HG03558 (cell line): ENCODE data around the gene TNNI2.

ENCODE experiments used
- ATAC-seq: cut with Tn5 transposase; IDR thresholded peaks from one replicate; pipeline ENCODE4 v1.9.1; 2021; ENCODE audit warnings: moderate number of reproducible peaks; ENCODE audit not compliant: unreplicated experiment; ENCODE audit errors: extremely low read depth

The TNNI2 gene

DNA sequence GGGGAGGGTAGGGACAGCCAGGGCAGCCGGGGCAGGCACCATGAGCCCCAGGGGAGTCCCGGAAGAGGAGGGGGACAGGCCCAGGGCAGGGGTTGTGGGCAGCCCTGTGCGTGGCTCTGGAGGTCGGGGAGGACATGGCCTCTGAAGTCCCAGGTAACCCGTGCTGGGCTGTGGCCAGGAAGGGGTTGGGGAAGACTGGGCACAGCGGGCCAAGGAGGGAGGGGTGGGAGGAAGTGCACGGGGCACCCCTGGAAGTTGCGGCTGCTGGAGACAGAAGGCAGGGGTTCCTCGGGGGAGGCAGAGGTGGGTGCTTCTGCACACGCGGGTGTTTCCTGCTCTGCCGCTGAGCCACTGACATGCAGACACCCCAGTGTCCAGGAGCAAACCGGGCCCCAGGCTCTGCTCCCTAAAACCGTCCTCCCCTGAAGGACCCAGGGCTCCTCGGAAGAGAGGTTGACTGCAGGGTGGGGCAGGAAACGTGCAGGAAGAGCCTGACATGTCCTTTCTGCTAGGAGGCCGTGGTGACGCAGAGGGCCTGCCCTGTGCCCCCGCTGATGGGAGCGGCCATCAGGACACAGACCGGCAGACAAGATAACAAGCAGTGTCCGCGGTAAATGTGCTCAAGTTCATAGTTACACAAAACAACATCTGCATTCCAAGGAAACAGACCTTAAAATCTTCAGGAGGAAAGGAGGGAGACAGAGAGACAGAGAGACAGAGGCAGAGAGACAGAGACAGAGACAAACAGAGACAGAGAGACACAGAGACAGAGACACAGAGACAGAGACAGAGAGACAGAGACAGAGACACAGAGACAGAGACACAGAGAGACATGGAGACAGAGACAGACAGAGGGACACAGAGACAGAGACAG lies 5.7 kb downstream of the TNNI2 start:
- ATAC-seq: no peak

- no peak for ATAC-seq
Measured at GRCh38 chr11:1845095-1845429, 6.3 kb downstream of the TNNI2 start.

GRCh38 chr11:1845561-1846452 lies 7.0 kb downstream of the TNNI2 start:
- no peak for ATAC-seq

DNA sequence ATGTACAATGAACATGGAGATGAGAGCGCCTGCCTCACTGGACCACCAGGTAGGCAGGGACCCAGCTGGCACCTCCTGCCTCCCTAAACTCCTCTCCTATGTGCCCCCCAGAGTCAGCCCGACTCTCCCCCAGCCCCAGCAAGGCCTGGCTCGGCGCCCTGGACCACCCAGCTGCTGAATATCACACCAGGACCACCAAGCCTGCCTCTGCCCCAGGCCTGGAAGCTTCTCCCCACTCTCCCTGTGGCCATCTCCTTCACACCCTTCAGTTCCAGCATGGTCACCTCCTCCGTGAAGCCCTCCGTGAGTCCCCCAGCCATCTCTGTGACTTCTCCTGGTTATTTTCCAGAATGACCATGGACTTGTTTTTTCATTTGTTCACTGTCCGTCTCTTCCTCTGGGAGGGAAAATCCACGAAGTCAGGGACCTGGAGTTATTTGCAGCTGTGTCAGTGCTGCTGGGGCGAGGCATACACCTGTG lies 7.7 kb downstream of the TNNI2 start:
- ATAC-seq: no peak

GRCh38 chr11:1847006-1847735 lies 8.4 kb downstream of the TNNI2 start:
- no peak for ATAC-seq

DNA sequence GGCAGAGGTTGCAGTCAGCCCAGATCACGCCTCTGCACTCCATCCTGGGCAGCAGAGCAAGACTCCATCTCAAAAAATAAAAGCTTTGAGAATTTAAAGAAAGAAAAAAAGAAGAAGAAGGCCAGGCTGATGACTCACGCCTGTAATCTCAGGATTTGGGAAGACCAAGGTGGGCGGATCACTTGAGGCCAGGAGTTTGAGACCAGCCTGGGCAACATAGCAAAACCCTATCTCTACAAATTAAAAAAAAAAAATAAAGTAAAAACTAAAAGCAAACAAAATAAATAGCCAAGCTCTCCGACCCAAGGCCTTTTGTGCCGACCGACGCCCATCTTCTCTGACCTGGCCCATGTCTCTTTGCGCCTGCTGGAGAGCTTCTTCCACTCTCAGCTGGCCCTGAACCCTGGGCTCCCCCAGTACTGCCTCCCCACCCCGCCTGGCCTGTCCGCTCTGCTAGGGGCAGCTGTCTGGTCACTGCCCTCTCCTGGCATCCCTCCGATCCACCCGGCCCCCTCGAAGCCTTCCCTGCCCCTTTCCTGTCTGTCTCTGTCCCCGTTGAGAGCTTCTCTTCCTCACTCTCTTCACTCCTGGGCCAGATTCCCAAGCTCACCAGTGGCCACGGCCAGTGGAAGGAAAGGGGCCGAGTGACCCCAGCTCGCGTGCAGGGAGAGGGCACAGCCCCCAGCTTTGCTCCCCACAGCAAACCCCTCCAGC lies 9.3 kb downstream of the TNNI2 start:
- no peak for ATAC-seq

- ATAC-seq: no peak
Measured at GRCh38 chr11:1848640-1849430, 10.1 kb downstream of the TNNI2 start.

- ATAC-seq: no peak
Measured at GRCh38 chr11:1851468-1852180, 12.8 kb downstream of the TNNI2 start.

DNA sequence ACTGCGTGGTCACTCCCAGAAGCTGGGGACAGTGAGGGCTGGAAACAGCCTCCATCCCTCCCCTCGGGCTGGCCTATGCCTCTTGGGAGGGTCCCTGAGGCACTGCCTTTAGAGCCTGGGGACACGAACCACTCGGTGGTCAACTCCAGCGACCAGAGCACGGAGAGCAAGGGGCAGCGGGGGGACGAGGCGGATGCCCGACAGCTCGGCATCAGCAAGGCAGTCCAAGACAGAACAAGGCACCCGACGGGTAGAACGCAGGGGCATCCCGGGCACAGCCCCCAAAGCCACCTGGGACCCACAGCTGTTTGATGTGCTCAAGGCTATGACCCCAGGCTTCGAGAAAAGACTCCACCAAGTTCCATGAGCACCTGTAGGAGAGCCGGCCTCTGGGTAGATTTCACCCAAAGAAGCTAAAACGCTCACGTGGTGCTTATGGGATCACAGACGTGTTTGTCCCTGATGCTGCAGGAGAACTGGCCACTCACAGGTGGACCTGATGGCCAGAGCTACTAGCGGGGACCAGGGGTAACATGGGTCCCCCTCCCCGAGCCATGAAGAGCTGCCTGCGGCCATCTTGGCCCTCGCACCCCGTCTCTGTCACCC lies 13.6 kb downstream of the TNNI2 start:
- ATAC-seq: no peak

GRCh38 chr11:1852877-1853276 lies 14.1 kb downstream of the TNNI2 start, which contains the start of gene LSP1:
LSP1 (plus strand) TSS chr11:1853084; CDS start chr11:1853145, 61 bp downstream.
- no peak for ATAC-seq

- ATAC-seq: no peak
Measured at GRCh38 chr11:1853376-1854131, 14.8 kb downstream of the TNNI2 start.

GRCh38 chr11:1854132-1854948 lies 15.6 kb downstream of the TNNI2 start:
- ATAC-seq: no peak

GRCh38 chr11:1854949-1855885 lies 16.4 kb downstream of the TNNI2 start:
- no peak for ATAC-seq

DNA sequence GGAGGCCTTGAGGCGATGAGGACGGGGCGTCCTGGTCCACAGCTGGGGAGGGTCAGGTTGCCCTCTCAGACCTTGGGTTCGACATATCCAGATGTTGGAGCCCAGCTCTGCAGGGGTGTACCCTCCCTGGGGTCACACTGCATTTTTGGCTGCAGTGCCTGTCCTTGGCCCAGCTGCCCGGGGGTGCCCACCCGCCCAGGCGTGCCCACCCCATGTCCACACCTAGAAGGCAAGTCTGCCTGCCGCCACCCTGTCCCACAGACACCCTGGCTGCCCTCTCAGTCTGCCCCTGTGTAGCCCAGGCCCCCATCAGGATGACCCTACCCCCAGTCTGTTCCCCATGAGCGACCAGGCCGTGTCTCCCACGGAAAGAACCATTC lies 17.1 kb downstream of the TNNI2 start:
- ATAC-seq: no peak

GRCh38 chr11:1856306-1857005 lies 17.7 kb downstream of the TNNI2 start:
- ATAC-seq: no peak
